IPS-20b (cell line): ENCODE measurements around the gene AAR2.

Experiments
- H3K27ac ChIP-seq: one replicate; pipeline ENCODE4 v1.5.1; 2013; ENCODE audit warnings: low read length
- H3K27me3 ChIP-seq: 2 replicates; pipeline ENCODE4 v1.6.1; 2013; ENCODE audit warnings: mild to moderate bottlenecking, low read length, inconsistent platforms; ENCODE audit not compliant: insufficient read depth
- H3K36me3 ChIP-seq: 2 replicates; pipeline ENCODE4 v1.6.1; 2013; ENCODE audit warnings: low read depth, mild to moderate bottlenecking, inconsistent platforms, low read length, moderate library complexity; ENCODE audit not compliant: insufficient read depth
- H3K4me1 ChIP-seq: 2 replicates; pipeline ENCODE4 v1.6.1; 2013; ENCODE audit warnings: mild to moderate bottlenecking, control low read depth, inconsistent platforms, low read length, moderate library complexity; ENCODE audit not compliant: insufficient read depth
- H3K4me3 ChIP-seq: 2 replicates; pipeline ENCODE4 v1.5.1; 2013; ENCODE audit warnings: mild to moderate bottlenecking, low read length, inconsistent platforms
- H3K9ac ChIP-seq: 2 replicates; pipeline ENCODE4 v1.6.1; 2013; ENCODE audit warnings: low read depth, mild to moderate bottlenecking, inconsistent platforms, low read length, moderate library complexity
- H3K9me3 ChIP-seq: 2 replicates; pipeline ENCODE4 v1.6.1; 2013; ENCODE audit warnings: mild to moderate bottlenecking, low read depth, low read length, inconsistent platforms; ENCODE audit not compliant: insufficient read depth

AAR2 gene

DNA sequence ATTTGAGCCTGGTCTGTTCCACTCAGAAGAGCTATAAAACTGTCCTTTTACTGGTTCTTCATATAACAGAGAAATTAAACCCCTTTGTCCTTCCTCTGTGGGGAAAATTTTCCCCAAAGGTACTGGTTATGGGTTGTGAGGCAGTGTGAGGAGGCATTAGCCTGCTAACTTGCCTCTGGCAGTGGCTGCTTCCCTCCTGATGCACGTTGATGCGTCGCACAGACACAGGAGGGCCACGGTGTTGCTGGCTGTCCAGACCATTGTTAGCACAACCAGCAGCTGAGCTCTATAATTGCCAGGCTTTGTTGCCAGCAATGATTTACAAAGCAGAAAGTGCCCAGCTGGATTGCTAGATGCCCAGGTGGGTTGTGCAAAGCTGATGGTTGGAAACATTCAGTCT is 10.1 kb downstream of the AAR2 start:
- Histone ChIP-seq H3K27ac (no peak overlapping the region), H3K4me1 (no peaks in the 10 kb centered on the region), H3K4me3 (no peak overlapping the region), H3K27me3 (no peaks in the 10 kb centered on the region), H3K9ac (no peak overlapping the region), H3K36me3 (peaks cover 90% of the 10 kb centered on the region), H3K9me3 (no peaks in the 10 kb centered on the region)

DNA sequence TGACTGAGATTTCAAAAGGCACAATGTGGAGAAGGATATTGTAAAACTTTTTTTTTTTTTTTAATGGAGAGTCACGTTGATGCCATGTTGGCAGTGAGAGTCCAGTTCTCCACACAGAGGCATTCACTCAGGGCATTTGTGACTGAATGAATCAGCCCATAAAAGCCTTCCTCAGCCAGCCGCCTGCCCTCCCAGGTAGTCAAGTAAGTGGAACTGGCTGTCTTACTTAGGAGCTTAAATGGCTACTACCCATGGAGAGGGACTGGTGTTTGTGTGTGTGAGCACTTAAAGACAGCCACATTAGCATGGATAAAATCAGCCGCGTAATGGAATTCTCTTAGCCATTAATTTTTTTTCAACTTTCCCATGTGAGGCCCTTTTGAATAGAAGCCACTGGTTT is 12.6 kb downstream of the AAR2 start:
- peaks cover 83% of the 10 kb centered on the region for H3K36me3 ChIP-seq
- H3K4me3 ChIP-seq, result no peak overlapping the region
- no peak overlapping the region for H3K9ac ChIP-seq
- H3K27me3 ChIP-seq, result no peaks in the 10 kb centered on the region
- H3K9me3 ChIP-seq, result no peaks in the 10 kb centered on the region
- no peaks in the 10 kb centered on the region for H3K4me1 ChIP-seq
- H3K27ac ChIP-seq, result no peak overlapping the region

DNA sequence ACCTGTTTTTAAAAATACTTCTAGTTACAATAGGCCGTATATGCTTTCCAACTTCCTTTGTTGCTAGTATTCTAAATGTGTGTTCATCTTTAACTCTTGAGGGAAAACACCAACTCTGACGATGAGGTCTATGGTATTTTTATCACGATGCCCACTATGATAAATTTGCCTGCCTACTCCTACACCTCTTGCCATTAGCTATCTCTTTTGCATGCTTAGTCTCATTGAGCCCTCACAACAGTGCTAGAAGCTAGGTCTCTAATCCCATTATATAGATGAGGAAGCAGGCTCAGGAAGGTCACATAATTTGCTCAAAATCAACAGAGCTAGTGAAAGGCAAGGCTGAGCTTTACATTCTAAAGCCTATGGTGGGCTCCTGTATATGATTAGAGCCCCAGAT is 13.2 kb downstream of the AAR2 start:
- Histone ChIP-seq H3K9ac (no peak overlapping the region), H3K36me3 (peaks cover 82% of the 10 kb centered on the region), H3K4me3 (no peak overlapping the region), H3K9me3 (no peaks in the 10 kb centered on the region), H3K27me3 (no peaks in the 10 kb centered on the region), H3K27ac (no peak overlapping the region), H3K4me1 (no peaks in the 10 kb centered on the region)

DNA sequence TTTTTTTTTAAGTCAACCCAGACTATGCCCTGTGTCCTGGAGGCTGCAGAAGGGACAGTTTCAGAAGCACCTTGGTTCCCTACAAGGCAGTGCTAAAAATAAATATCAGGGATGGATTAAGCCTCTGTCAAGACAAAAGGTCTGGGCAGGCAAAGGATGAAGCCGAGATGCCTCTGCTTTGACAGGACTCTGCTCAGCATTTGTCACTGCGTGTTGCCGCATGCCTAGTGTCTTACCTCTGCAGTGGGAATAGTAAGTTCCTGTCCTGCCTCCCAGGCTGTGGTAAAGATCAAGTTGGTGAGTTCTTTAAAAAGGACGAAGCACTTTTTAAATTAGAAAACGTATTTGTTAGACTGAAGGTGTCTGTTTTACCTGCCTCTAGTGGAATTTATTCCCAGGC is 15.1 kb downstream of the AAR2 start:
- H3K4me1 ChIP-seq, result no peaks in the 10 kb centered on the region
- H3K36me3 ChIP-seq, result peaks cover 79% of the 10 kb centered on the region
- no peak overlapping the region for H3K27ac ChIP-seq
- H3K27me3 ChIP-seq, result no peaks in the 10 kb centered on the region
- H3K4me3 ChIP-seq, result no peak overlapping the region
- H3K9ac ChIP-seq, result no peak overlapping the region
- H3K9me3 ChIP-seq, result no peaks in the 10 kb centered on the region

DNA sequence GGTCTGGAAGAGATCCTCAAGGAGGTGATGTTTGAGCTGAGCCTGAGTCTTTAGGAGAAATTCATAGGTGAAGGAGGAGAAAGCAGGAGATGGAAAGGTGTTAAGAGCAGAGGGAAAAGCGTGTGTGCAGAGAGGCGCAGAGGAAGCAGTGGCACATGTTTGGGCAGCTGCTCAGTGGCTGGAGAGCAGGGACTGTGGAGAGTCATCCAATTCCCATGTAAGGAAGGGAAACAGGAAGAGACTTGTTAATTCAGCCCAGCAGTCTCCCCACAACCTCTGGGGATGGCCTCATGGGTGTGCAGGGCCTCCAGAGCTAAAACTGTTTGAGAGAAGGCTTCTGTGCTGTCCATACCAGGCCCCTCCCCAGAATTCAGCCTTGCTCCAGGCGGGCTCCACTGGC is 16.2 kb downstream of the AAR2 start:
- H3K4me1 ChIP-seq, result no peaks in the 10 kb centered on the region
- H3K27me3 ChIP-seq, result no peaks in the 10 kb centered on the region
- no peak overlapping the region for H3K4me3 ChIP-seq
- H3K9me3 ChIP-seq, result no peaks in the 10 kb centered on the region
- no peak overlapping the region for H3K27ac ChIP-seq
- H3K36me3 ChIP-seq, result peaks cover 74% of the 10 kb centered on the region
- no peak overlapping the region for H3K9ac ChIP-seq

DNA sequence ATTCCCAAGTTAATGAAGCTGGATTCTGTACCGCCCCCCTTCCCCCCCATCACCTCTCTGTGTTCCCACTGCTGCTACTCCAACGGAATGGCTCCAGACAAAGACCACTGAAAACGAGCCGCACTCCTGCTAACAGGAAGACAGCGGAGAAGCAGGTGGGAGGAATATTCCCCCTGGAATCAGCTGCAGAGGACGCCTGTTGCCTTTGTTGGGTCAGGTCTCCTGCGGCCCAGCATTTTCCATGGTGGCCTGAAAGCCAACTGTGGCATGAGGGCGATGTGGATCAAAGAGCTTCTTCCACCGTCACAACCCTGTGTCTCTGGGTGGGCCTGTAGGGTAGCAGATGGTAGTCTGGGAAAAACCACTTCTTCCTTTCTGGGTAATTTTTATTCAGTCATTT is 16.8 kb downstream of the AAR2 start:
- Histone ChIP-seq H3K9me3 (no peaks in the 10 kb centered on the region), H3K27me3 (no peaks in the 10 kb centered on the region), H3K9ac (no peak overlapping the region), H3K36me3 (peaks cover 70% of the 10 kb centered on the region), H3K4me3 (no peak overlapping the region), H3K27ac (no peak overlapping the region), H3K4me1 (no peaks in the 10 kb centered on the region)

DNA sequence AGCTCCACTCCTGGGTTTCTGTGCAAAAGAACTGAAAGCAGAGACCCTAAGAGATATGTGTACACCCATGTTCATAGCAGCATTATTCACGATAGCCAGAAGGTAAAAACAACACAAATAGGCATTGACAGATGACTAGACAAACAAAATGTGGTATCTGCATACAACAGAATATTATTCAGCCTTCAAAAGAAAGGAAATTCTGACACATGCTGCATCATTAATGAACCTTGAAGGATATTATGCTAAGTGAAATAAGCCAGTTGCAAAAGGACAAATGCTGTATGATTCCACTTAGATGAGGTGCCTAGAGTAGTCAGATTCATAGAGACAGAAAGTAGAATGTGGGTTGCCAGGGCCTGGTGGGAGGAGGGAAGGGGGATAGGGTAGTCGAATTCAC is 17.8 kb downstream of the AAR2 start:
- Histone ChIP-seq H3K4me3 (no peak overlapping the region), H3K4me1 (peaks cover 2% of the 10 kb centered on the region; the same call in 1 of the 2 replicates), H3K27ac (no peak overlapping the region), H3K36me3 (peaks cover 60% of the 10 kb centered on the region), H3K9ac (no peak overlapping the region), H3K9me3 (no peaks in the 10 kb centered on the region), H3K27me3 (no peaks in the 10 kb centered on the region)

DNA sequence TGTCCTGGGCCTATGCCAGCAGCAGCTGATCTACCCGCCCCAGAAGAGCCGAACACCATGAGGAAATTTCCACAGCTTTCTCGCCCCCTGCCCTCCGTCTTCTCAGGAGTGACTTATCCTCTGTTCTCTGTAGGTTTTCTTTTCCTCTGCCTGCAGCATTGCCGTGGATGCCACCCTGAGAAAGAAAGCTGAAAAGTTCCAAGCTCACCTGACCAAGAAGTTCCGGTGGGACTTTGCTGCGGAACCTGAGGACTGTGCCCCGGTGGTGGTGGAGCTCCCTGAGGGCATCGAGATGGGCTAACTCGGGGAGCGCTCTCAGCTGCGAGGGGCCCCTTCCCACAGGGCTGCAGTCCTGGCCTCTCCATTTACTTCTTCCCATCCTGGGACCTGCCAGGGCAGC is 19.2 kb downstream of the AAR2 start:
- H3K36me3 ChIP-seq, result peaks cover 47% of the 10 kb centered on the region
- no peak overlapping the region for H3K9ac ChIP-seq
- H3K9me3 ChIP-seq, result no peaks in the 10 kb centered on the region
- no peak overlapping the region for H3K27ac ChIP-seq
- H3K27me3 ChIP-seq, result no peaks in the 10 kb centered on the region
- peaks cover 6% of the 10 kb centered on the region; the same call in 1 of the 2 replicates for H3K4me1 ChIP-seq
- no peak overlapping the region for H3K4me3 ChIP-seq

DNA sequence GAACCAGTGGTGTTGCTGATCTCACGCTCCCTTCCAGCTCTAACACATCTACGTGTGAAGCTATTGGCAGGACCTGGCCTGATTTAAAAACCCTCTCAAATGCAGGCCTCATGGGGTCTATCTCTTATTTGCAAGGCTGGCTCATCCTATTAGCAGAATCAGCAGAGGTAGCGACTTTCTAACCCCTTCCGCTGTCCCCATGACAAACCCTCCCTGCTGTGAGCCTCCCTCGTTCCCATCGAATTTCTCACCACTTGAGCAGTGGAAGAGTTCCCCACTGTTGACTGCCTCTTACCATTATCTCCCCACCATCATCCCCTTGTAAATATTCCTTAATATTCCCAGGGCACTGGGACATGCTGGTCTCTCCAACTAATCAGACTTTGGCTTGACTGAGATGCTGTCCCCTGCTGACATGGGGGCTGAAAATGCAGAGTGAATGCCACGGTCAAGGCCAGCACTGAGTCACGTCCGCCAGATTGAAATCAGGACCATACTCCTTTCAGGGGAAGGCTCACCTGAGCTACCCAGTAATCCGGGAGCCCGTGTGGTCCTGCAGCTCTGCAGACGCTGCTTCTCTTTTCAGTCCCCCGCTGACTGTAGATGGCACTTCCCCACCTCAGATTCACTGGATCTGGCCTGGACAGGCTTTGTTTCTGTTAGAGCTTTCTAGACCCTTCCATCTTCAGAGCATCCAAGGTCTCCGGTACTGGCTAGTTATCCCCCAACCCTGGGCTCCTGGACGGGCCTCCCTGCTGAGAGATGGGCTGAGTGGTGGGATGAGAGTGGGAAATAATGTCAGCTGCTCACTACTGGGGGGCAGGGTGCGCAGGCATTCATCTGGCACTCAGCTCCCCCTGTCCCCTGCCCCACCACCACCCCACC is 23.1 kb downstream of the AAR2 start:
- H3K9ac ChIP-seq, result no peak overlapping the region
- H3K36me3 ChIP-seq, result peaks cover 22% of the 10 kb centered on the region; the same call in 1 of the 2 replicates
- peaks cover 6% of the 10 kb centered on the region; the same call in 1 of the 2 replicates for H3K4me1 ChIP-seq
- H3K9me3 ChIP-seq, result no peaks in the 10 kb centered on the region
- no peak overlapping the region; the same call in 1 of the 2 replicates for H3K4me3 ChIP-seq
- H3K27me3 ChIP-seq, result no peaks in the 10 kb centered on the region
- H3K27ac ChIP-seq, result no peak overlapping the region

DNA sequence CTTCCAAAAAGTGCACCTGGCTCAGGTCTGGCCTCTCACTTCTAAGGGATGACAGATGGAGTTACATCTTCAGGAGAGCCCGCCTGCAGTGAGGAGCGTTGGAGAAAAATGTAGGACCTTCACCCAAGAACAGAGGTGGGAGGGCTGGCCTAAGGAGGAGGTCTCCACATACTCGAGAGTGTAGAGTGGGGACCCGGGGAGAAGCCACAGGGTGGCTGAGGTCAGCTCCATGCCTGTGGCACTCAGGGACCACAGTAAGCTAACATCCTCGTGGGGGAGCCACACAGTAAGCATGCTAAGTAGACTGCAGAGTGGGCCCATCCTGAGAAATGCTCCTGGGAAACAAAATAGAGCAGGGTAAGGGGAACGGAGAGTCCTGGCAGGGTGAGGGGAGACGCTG is 24.0 kb downstream of the AAR2 start:
- Histone ChIP-seq H3K27ac (no peak overlapping the region), H3K36me3 (peaks cover 16% of the 10 kb centered on the region; the same call in 1 of the 2 replicates), H3K9ac (no peak overlapping the region; the same call in 1 of the 2 replicates), H3K9me3 (no peaks in the 10 kb centered on the region), H3K4me1 (peaks cover 6% of the 10 kb centered on the region; the same call in 1 of the 2 replicates), H3K4me3 (no peak overlapping the region), H3K27me3 (no peaks in the 10 kb centered on the region)

DNA sequence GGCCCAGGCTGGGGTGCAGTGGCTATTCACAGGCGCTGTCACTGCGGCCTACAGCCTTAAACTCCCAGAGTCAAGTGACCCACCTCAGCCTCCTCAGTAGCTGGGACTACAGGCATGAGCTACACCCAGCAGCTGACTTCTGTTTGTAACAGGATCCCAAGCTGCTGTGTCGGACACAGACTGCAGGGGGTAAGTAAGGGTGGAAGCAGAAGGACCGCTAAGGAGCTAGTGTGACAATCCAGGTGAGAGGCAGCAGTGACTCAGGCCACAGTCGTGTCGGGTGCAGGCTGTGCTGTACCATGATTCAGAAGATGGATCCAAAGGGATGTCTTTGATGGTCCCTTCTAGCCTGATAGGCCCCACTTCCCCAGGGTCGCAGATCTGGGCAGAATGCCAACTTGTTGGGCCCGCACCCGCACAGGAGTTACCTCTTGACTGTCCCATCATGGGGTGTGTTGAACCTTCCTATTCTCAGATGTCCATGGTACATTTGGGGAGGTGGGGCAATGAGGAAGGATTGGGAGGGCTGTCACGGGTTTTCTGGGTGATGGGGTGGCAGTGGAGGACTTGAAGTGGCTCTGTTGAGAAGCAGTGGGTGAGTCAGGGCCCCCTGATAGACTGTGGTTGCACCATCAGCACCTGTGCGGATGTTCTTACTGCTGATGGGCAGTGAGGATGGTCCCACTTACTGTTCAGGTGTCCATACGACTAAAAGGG is 25.3 kb downstream of the AAR2 start:
- Histone ChIP-seq H3K4me3 (no peak overlapping the region), H3K4me1 (peaks cover 6% of the 10 kb centered on the region; the same call in 1 of the 2 replicates), H3K36me3 (peaks cover 4% of the 10 kb centered on the region; the same call in 1 of the 2 replicates), H3K9ac (no peak overlapping the region), H3K27me3 (no peaks in the 10 kb centered on the region), H3K27ac (no peak overlapping the region), H3K9me3 (no peaks in the 10 kb centered on the region)

DNA sequence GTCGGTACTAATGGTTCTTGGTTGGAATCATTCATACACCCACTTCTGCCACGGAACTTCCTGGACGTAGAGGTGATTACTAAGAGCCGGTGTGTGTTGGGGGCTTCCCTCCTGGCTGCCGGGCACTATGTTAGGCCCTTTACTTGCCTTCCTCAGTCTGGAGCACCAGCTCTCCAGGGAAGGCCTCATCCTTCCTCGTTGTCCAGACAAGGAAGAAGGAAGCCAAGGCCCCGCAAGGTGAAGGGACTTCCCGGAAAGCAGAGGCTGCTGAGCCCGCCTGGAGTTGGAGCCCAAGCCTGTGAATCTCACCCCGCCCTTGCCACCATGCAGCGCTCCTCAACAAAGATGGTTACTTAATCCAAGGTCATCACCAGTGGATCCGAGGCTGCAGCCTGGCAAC is 26.2 kb downstream of the AAR2 start:
- Histone ChIP-seq H3K4me3 (no peak overlapping the region), H3K27ac (no peak overlapping the region), H3K9me3 (no peaks in the 10 kb centered on the region), H3K4me1 (peaks cover 6% of the 10 kb centered on the region; the same call in 1 of the 2 replicates), H3K27me3 (no peaks in the 10 kb centered on the region), H3K9ac (no peak overlapping the region), H3K36me3 (no peaks in the 10 kb centered on the region)
